Stimulated activated CD4-positive, alpha-beta T cell treated with anti-CD3 and anti-CD28 coated beads, TNF-alpha, amount 100 ng/mL, for 4 hours (primary cell): Measurements from ENCODE around the gene TSC2.
"Not testable (repeated sequence)": the region's sequence is repeated elsewhere in the genome, so short reads cannot be mapped to it uniquely, and the experiment has no call there.

Source experiments
- DNase-seq, 3 experiments: peaks; one replicate each; pipeline ENCODE4 v3.0.0-alpha.2; 2020; ENCODE audit warnings: low read depth in 3 of 3

TSC2 gene

DNA sequence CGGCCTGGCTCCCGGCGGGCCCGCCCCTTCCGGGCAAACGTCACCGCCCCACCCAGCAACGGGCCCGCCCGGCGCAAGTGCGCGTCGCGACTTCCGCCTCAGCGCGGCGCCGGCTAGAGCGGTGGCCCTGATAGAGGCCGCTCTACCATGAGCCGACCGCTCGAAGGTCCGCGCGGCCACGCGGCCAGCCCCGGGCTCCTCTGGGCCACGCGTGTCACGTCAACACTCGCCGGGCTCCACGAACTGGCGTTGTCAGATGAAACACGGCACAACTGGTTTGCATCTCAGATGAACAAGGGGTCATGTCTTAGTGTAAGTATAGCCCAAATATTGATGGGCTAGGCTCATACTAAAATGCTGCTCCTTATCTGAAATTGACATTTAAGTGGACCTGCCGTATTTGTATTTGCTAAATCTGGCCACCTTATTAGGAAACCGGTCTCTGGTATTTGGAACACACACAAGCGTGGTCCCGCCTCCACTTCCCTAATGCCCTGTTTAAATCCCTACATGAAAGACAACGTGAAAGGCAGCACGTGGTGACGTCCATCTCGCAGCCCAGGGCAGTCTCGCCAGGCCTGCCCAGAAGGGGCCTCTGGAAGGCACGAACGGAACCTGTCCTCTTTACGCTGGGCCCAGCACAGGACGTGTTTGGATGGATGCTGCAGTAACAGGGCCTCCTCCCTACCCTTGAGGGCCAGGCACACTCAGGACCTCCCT lies 37.8 kb upstream of the TSC2 start, which contains the start of gene ZNF598:
Gene ZNF598 (minus strand): TSS at position 31 of the 720 bp plus-strand sequence.
- DNase-seq, result peak; percentile 58 to 62 (median 61)

DNA sequence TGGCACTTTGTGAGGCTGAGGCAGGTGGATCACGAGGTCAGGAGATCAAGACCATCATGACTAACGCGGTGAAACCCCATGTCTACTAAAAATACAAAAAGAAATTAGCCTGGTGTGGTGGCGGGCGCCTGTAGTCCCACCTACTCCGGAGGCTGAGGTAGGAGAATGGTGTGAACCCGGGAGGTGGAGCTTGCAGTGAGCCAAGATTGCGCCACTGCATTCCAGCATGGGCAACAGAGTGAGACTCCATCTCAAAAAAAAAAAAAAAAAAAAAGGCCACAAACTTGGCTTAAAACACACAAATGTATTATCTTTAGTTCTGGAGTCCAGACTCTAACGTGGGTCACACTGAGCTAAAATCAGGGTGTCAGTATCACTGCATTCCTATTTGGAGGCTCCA lies 36.1 kb upstream of the TSC2 start:
- not testable (repeated sequence) for DNase-seq

DNA sequence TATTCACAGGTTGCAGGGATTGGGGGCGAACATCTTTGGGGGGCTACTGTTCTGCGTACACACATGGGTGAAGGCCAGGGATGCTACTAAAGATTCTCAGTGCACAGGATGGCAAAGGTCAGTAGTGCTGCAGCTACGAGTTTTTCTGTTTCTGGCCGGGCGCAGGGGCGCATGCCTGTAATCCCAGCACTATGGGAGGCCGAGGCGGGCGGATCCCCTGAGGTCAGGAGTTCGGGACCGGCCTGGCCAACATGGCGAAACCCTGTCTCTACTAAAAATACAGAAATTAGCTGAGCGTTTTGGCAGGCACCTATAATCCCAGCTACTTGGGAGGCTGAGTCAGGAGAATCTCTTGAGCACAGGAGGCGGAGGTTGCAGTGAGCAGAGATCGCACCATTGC lies 34.3 kb upstream of the TSC2 start:
- no peak for DNase-seq

DNA sequence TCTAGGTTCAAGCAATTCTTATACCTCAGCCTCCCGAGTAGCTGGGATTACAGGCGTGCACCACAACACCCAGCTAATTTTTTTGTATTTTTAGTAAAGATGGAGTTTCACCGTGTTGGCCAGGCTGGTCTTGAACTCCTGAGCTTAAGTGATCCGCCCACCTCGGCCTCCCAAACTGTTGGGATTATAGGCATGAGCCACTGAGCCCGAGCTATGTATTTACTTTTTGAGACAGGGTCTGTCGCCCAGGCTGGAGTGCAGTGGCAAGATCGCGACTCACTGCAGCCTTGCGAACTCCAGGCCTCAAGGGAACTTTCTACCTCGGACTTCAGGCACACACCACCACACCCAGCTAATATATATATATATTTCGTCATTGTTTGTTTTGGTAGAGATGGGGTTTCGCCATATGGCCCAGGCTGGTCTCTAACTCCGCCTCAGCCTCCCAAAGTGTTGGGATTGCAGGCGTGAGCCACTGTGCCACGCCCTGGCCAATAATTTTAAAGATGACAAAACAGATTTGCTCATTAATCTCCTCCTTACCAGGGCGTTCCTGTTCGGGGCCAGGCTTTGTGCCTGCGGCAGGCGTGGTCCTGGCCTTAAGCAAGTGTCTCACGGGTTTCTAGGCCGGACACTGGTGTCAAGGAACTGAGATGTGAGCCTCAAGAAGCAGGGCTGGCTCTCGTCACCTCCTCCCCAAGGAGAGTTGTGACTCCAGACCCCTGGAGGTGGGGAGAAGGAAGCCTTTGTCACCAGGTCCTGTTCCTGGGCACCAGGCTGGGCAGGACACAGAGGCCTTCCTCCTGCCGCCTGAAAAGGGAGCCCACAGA lies 32.5 kb upstream of the TSC2 start:
- no peak for DNase-seq

DNA sequence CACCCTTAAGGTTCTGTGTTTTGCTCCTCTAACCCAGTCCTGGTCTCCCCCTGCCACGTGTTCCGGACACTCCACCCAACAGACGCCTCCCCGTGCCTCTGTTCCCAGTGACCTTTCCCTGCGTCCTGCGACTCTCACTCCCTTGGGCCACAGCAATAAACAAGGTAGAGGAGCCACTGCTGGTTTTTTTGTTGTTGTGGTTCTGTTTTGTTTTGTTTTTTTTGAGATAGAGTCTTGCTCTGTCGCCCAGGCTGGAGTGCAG lies 31.9 kb upstream of the TSC2 start:
- no peak for DNase-seq

DNA sequence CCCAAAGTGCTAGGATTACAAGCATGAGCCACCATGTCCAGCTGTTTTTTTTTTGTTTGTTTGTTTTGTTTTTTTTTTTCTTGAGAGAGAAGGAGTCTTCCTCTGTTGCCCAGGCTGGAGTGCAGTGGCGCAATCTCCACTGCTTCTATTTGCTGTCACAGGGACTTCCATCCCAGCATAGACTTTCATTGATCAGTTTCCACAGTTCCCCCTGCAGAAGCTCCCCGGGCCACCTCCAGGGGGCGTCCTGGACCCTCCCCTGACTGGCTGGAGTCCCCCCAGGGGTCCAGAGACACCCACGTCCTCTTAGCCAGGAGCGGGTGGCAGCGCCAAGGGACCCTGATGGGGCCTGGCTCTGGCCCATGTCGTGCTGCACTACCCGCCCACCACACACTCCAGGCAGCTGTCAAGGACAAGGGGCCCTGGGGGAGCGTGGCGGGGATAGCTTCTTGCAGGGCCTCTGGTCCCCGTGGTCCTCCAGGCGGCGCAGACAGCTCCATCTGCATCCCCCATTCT lies 31.3 kb upstream of the TSC2 start:
- DNase-seq, result no peak

DNA sequence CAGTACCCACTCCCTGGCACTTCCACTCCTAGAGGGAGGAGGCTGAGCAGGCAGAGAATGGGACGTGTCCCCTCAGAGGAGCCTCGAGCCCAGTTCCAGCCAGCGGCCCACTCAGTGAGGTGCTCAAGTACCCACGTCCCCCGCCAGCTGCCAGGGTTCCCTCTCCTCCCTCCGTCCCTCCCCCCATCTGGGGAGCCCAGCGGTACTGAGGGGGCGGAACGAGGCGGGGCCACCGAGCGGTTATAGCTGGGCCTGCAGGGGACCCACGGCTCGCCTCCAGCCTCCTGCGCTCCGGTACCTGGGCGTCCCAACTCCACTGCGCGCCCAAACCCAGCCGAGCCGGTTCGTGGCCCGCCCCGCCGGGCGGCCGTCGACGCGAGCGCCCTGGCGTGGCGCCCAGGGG lies 28.3 kb upstream of the TSC2 start, which contains the start of gene NPW:
Gene NPW (plus strand): TSS at position 268 of the 403 bp plus-strand sequence.
- DNase-seq, result no peak

DNA sequence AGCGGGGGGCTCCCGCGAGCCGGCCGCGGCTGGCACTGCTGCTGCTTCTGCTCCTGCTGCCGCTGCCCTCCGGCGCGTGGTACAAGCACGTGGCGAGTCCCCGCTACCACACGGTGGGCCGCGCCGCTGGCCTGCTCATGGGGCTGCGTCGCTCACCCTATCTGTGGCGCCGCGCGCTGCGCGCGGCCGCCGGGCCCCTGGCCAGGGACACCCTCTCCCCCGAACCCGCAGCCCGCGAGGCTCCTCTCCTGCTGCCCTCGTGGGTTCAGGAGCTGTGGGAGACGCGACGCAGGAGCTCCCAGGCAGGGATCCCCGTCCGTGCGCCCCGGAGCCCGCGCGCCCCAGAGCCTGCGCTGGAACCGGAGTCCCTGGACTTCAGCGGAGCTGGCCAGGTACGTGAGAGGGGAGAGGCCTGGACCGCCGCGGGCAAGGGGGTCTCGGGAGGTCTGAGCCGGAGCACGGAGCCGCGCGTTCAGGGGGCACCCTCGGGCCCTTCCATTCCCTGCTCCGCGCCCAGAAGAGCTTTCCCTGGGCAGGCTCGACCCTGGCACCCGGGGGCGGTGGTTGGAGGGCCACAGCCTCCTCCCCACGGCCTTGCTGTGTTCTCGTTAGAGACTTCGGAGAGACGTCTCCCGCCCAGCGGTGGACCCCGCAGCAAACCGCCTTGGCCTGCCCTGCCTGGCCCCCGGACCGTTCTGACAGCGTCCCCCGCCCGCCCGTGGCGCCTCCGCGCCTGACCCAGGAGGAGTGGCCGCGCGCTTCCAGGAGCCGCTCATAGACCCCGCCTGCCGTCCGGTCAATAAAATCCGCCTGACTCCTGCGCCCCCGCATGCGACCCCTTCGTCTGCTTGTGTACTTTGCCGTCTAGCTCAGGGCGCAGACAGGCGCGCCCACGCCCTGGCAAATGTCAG lies 27.6 kb upstream of the TSC2 start:
- no peak for DNase-seq

DNA sequence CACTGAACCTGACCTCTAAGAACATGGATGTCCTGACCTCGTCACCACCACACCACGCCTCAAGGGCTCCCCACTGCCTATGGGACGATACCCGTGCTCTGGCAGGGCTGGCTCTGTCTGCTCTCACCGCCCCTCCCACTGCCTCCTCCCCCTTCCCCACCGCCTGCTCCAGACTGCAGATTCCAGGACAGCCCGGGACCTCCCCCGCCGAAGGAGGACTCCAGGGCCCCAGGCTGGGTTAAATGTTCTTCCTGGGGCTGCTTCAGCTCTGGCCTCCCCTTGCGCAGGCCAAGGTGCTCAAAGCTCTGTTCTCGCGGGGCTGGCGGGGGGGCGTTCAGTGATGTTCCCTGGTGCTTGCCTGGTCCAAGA lies 25.1 kb upstream of the TSC2 start:
- no peak for DNase-seq

DNA sequence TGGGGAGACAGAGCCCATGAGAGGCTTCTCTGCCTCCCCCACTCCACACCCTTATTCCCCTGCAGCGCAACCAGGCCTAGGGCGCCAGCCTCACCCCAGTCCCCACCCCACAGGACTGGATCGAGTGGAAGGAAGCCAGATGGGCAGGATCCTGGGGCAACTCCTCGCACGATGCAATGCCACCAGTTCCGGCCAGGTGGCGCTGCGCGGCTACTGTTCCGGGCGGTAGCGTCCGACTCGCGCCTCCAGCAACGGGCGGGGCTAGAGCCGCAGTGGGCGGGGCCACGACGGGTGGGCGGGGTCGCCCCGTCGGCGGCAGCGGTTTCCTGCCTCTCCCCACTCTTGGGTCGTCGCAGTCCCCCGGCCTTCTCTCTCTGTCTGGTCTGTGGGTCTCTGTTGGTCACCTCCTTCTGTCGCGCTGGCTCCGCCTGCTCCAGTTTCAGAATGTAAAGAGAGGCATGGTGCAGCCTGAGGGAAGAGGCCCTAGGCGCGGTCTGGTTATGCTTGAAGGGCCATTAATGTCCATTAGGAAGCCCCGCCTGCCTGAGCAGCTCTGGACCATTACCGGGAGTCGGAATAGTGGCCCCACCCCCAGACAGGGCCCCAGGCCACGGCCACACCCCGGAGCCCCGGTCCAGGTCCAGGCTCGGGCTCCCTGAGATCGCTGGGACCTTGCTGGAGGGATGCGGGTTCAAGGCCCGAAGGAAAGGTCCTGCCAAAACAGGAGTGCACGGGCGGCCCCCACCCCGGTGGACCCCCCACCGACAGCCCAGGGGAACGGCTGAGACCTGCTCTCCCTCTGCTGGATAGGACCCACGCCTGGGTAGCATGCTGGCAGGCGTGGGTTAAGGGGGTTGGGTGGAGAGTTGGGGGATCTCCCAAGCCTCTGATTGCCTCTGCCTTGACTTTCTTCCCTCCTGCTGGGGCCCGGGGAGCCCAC lies 24.4 kb upstream of the TSC2 start:
- peak; percentile 93 to 98 (median 94) for DNase-seq

DNA sequence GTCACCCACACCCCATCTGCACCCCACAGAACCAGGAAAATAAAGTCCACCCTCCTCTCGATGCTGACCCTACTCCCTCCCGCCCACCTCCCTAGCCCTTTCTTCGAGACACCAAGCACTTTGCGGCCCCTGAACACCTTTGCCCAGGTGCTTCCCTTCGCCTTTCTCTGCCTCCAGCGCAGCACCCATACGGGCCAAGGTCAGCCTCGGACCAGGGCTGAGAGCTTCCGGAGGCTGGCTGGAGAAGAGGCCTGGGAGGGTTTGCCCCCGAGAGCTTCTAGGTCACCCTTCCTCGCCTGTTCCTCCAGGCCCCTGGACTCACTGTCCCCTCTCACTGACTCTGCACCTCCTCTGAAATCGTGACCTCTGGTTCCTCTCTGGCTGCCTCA lies 23.8 kb upstream of the TSC2 start:
- DNase-seq, result no peak

DNA sequence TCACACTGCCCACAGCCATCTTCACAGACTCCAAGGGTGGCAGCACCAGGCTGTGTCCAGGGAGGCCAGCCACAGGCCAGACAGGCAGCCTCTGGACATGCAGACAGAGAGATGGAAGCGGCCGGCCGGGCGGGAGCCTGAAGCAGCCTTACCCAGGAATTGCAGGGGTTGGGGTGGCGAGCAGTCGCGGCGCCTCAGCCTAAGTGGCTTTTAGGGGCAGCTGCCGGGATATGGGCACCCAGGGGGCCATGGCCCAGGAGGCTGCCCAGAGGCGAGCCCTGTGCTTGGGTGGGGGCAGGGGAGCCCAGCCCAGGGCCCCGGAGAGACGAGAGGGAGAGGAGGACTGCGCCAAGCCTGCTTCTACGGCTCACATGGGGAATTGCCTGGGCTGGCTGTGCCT lies 22.5 kb upstream of the TSC2 start:
- no peak for DNase-seq

DNA sequence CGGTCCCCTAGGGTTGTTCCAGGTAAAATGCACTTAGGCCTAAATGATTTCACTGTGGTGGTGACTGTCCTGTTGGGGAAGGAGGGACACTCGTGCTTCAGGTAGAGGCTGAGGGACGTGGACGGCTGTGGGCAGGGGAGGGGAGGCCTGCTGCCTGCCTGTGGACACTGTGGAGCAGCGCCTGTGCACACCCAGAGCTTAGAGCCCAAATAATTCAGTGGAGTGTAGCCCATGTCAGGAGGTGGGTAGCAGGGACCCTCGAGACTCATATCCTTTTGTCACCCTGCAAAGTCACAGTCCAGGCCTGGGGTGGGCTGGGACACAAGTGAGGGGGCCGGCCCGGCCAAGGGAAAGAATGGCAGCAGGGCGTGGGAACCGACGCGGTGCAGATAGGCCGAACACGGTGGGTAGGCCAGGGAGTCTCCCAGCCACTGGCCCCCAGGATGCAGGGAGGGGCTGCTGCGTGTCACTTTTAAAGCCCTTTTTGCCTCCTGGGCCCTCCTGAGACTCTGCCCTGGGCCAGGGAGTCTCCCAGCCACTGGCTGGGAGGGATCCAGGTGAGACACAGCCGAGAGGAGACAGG lies 21.8 kb upstream of the TSC2 start:
- DNase-seq, result no peak

DNA sequence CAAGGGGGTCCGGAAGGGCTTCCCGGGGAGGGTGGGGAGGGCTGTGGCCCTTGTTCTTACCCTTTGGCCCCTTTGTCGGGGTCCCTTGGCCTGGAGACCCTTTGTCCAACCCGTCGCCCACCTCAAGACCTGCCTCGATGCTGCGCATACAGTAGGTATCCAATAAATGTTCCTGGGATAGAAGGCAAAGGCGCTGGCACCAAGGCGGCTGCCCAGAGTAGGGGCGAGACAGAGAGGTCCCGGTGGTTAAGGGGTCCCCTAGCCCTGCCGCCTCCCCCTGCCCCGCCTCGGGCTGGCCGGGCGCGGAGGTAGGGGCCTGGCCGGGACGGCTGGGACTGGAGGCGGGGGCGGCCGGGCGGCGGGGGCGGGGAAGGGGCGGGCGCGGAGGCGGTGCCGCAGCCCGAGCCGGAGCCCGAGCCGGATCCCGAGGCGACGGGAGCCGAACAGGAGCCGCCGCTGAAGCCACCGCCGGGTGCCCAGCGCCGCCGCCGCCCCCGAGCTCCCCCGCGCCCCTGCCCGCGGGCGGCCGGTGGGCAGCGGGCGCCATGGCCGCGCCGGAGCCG lies 21.2 kb upstream of the TSC2 start, which contains the start of gene NHERF2:
Gene NHERF2 (plus strand): TSS at position 442 of the 563 bp plus-strand sequence. CDS start 104 bp downstream, at position 546.
- no peak for DNase-seq

DNA sequence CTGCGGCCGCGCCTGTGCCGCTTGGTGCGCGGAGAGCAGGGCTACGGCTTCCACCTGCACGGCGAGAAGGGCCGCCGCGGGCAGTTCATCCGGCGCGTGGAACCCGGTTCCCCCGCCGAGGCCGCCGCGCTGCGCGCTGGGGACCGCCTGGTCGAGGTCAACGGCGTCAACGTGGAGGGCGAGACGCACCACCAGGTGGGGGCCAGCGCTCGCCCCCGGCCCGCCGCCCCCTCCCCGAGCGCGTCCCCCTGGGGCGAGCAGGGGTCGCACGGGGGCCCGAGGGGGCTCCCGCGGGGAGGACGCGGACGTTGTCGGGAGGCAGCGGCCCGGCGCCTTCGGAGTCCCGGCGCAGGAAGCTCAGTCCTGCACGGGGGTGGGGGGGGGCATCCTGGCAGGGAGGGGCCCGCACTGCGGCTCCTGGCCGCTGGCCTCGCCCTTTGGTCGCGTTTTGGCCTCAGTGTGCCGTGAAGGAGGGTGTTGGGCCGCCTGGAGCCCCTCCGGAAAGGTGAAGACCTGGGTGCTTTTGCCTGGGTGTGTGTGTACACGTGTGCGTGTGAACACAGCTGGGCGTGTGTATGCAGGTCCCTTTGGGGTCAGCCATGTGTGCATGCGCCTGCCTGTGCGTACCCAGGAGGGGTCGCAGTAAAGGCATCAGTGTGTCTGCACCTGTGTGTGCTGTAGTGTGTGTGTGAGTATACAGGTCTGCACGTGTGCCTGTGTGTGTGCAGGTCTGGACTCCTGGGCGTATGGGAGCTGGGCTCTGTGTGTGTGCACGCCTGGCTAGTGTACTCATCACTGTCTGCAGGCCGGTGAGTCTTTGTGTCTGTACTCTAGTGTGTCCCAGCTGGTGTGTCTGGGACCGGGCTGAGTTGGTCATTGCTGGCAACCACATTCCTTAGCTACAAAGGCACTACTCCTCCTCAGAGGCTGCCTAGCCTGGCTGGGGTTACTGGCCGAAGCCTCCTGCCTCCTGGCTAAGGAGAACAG lies 20.5 kb upstream of the TSC2 start:
- no peak for DNase-seq

DNA sequence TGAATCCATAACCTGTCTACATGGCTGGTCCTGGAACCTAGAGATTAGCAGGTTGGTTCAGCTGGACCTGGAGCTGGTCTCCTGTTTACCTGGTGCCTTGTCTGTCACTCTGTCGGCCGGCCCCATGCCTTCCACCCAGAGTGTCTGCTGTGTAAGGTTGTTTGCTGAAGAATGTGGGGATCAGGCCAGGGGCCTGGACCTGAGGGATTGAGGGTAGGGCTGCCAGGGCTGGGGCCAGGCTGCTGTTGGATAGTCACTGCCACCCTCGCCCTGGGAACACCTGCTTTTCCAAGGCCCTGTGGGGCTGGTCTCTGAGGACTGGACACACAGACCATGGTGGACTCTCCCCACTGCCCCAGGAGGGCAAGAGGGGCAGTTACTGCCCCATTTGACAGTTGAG lies 19.6 kb upstream of the TSC2 start:
- no peak for DNase-seq

DNA sequence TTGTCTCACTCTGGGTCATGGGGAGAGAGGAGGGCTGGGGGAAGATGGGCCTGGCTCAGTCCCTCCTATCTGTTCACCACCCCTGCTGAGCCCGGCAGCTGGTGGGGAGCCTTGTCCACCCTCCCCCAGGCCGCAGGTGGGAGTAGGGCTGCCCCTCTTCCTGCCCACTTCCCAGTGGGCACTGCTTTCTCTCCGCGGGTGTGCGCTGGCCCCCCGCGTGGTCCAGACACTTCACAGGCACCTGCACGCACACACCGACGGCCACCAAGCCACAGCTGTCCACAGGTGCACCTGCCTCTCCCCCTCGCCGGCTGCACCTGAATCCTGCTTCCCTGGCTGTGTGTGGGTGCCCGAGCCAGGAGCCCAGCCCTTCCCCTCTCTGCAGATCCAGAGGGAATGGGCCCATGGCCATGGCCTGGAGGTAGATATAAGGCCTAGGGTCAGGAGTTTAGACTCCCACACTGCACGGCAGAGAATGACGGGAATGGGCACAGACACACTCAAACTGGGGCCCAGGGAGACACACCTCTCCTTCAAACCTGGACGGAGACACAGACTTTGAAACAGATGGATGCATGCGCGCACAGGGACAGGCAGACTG lies 19.1 kb upstream of the TSC2 start:
- no peak for DNase-seq

DNA sequence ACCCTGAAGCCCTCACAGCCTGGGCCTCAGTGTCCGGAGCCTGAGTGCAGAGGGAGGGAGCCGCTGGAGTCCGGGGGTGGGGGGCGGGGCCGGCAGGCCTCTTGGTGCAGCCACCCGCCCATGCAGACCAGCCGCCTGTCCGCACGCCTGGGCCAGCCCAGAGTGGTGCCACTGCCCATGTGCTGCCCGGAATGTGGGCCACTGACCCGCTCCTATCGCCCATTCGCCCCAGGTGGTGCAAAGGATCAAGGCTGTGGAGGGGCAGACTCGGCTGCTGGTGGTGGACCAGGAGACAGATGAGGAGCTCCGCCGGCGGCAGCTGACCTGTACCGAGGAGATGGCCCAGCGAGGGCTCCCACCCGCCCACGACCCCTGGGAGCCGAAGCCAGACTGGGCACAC lies 18.4 kb upstream of the TSC2 start:
- no peak for DNase-seq

DNA sequence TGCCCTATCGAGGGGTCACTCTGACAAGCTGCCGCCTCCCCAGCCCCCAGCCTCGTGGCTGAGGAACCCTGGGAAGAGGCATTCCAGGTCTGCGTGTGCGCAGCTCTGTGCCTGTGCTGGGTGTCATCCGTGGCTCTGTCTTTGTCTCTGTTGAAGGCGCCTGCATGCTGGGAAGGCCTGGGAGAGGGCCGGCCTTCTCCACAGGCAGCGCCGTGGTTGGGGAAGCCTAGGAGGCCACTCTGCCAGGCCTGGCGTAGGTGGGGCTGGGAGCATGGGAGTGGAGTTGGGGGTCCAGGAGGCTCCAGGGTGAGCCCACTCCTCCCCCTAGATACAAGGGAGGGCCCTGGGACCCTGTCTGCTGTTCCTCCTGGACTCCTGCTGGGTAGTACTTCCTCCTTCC lies 17.7 kb upstream of the TSC2 start:
- no peak for DNase-seq
